Endothelial cell (in vitro differentiated cells): ENCODE results near the gene KCNH4. TPM values are rescaled to one million over a fixed set of nuclear protein-coding genes. Genes with fewer than 3 reads are reported as not detected.

Source experiments
- DNase-seq: peaks from one replicate; pipeline ENCODE4 v3.0.0; 2021; ENCODE audit warnings: low spot score
- H3K27ac Mint-ChIP-seq: one replicate; pipeline ENCODE4 v1.8.0; 2021; ENCODE audit warnings: mixed read lengths, inconsistent platforms; ENCODE audit not compliant: unreplicated experiment
- H3K27me3 Mint-ChIP-seq: one replicate; pipeline ENCODE4 v1.8.0; 2021; ENCODE audit warnings: mild to moderate bottlenecking, moderate library complexity, mixed read lengths, inconsistent platforms; ENCODE audit not compliant: unreplicated experiment
- H3K36me3 Mint-ChIP-seq: one replicate; pipeline ENCODE4 v1.8.0; 2021; ENCODE audit warnings: mild to moderate bottlenecking, low read depth, mixed read lengths, inconsistent platforms; ENCODE audit not compliant: unreplicated experiment
- H3K4me1 Mint-ChIP-seq: one replicate; pipeline ENCODE4 v1.8.0; 2021; ENCODE audit warnings: mild to moderate bottlenecking, mixed read lengths, inconsistent platforms; ENCODE audit not compliant: unreplicated experiment
- H3K4me3 Mint-ChIP-seq: one replicate; pipeline ENCODE4 v1.8.0; 2021; ENCODE audit warnings: mild to moderate bottlenecking, mixed read lengths, inconsistent platforms; ENCODE audit not compliant: unreplicated experiment
- H3K9me3 Mint-ChIP-seq: one replicate; pipeline ENCODE4 v1.8.0; 2021; ENCODE audit warnings: mixed read lengths, inconsistent platforms; ENCODE audit not compliant: unreplicated experiment
- CTCF ChIP-seq: fragments of 200-600 bp; sonication (generic); IDR thresholded peaks from one replicate; pipeline ENCODE4 v1.5.0; 2021; ENCODE audit warnings: antibody characterized with exemption; ENCODE audit not compliant: unreplicated experiment
- total RNA-seq: library from RNA; stranded (reverse); fragmentation: NEBNext Ultra II Directional; extraction: Animal tissue kit (Norgen Biotek cat#: 25700); gene quantifications from one replicate; pipeline ENCODE4 v1.2.1, GENCODE V29; 2021; ENCODE audit not compliant: unreplicated experiment

Gene KCNH4
- total RNA-seq, 1 donor from 2014 or later: 0.08 TPM

GRCh38 chr17:42135664-42136653 is 45.0 kb downstream of the KCNH4 start:
- TF ChIP-seq CTCF: no peak
- Mint-ChIP-seq H3K27ac (peak overlapping the region; percentile 93), H3K4me3 (peak overlapping the region; percentile 45), H3K9me3 (no peaks in the 10 kb centered on the region), H3K4me1 (peaks cover 60% of the 10 kb centered on the region), H3K27me3 (peaks cover 8% of the 10 kb centered on the region), H3K36me3 (peaks cover 10% of the 10 kb centered on the region)
- DNase-seq: no peak

GRCh38 chr17:42135151-42135550 is 45.8 kb downstream of the KCNH4 start:
- no peak for DNase-seq
- TF ChIP-seq CTCF: no peak
- Mint-ChIP-seq H3K9me3 (no peaks in the 10 kb centered on the region), H3K27me3 (peaks cover 10% of the 10 kb centered on the region), H3K36me3 (peaks cover 12% of the 10 kb centered on the region), H3K4me1 (peaks cover 68% of the 10 kb centered on the region), H3K27ac (no peak overlapping the region), H3K4me3 (peak overlapping the region; percentile 45)

- Mint-ChIP-seq H3K4me3 (no peak overlapping the region), H3K4me1 (peaks cover 70% of the 10 kb centered on the region)
- DNase-seq: no peak
These were observed 47.4 kb downstream of the KCNH4 start for GRCh38 chr17:42133461-42134041.

GRCh38 chr17:42132941-42133340 is 48.0 kb downstream of the KCNH4 start:
- Mint-ChIP-seq H3K4me3 (peak overlapping the region; percentile 51), H3K27me3 (peaks cover 11% of the 10 kb centered on the region), H3K4me1 (peaks cover 66% of the 10 kb centered on the region), H3K27ac (peak overlapping the region; percentile 79), H3K36me3 (peaks cover 31% of the 10 kb centered on the region), H3K9me3 (no peaks in the 10 kb centered on the region)
- DNase-seq: no peak
- no peak for TF ChIP-seq CTCF

More at GRCh38 chr17:42133461-42134041, 47.4 kb downstream of the KCNH4 start:
- TF ChIP-seq CTCF: no peak
- Mint-ChIP-seq H3K36me3 (peaks cover 26% of the 10 kb centered on the region), H3K27me3 (peaks cover 11% of the 10 kb centered on the region), H3K9me3 (no peaks in the 10 kb centered on the region), H3K27ac (peak overlapping the region; percentile 79)

- Mint-ChIP-seq H3K36me3 (peaks cover 38% of the 10 kb centered on the region), H3K27me3 (peaks cover 11% of the 10 kb centered on the region)
- no peak for TF ChIP-seq CTCF
These were observed 48.9 kb downstream of the KCNH4 start for GRCh38 chr17:42131981-42132432.

More at GRCh38 chr17:42131981-42132432, 48.9 kb downstream of the KCNH4 start:
- Mint-ChIP-seq H3K4me3 (no peak overlapping the region), H3K4me1 (peaks cover 65% of the 10 kb centered on the region), H3K27ac (peak overlapping the region; percentile 84), H3K9me3 (no peaks in the 10 kb centered on the region)
- DNase-seq: no peak
